ENCODE results near the gene ZFYVE21.

The ZFYVE21 gene

GRCh38 chr14:103726474-103726873 lies 10.9 kb downstream of the ZFYVE21 start:
- DNase-seq, result no peak

GRCh38 chr14:103727313-103727980 lies 11.8 kb downstream of the ZFYVE21 start:
- DNase-seq, result no peak

GRCh38 chr14:103728141-103728540 lies 12.5 kb downstream of the ZFYVE21 start:
- DNase-seq, result no peak

GRCh38 chr14:103728721-103729120 lies 13.1 kb downstream of the ZFYVE21 start:
- peak; percentile 77 for DNase-seq

GRCh38 chr14:103729496-103730448 lies 14.2 kb downstream of the ZFYVE21 start:
- DNase-seq, result no peak

- DNase-seq, result no peak
Measured at GRCh38 chr14:103730490-103731035, 15.0 kb downstream of the ZFYVE21 start.

GRCh38 chr14:103731481-103731880 lies 15.9 kb downstream of the ZFYVE21 start:
- DNase-seq, result no peak

GRCh38 chr14:103731916-103732867 lies 16.6 kb downstream of the ZFYVE21 start:
- no peak for DNase-seq

GRCh38 chr14:103732868-103733620 lies 17.4 kb downstream of the ZFYVE21 start:
- no peak for DNase-seq

GRCh38 chr14:103733651-103734050 lies 18.0 kb downstream of the ZFYVE21 start:
- no peak for DNase-seq

GRCh38 chr14:103734081-103734888 lies 18.7 kb downstream of the ZFYVE21 start:
- no peak for DNase-seq

GRCh38 chr14:103735022-103735421 lies 19.4 kb downstream of the ZFYVE21 start:
- DNase-seq, result no peak

GRCh38 chr14:103735439-103735814 lies 19.8 kb downstream of the ZFYVE21 start:
- DNase-seq, result no peak

GRCh38 chr14:103735815-103736545 lies 20.4 kb downstream of the ZFYVE21 start:
- no peak for DNase-seq

GRCh38 chr14:103736546-103737431 lies 21.2 kb downstream of the ZFYVE21 start:
- no peak for DNase-seq

- DNase-seq, result no peak
Measured at GRCh38 chr14:103737432-103738045, 21.9 kb downstream of the ZFYVE21 start.

- DNase-seq, result no peak
Measured at GRCh38 chr14:103738166-103738565, 22.6 kb downstream of the ZFYVE21 start.

- no peak for DNase-seq
Measured at GRCh38 chr14:103738701-103739451, 23.3 kb downstream of the ZFYVE21 start.

Data from DMS79 treated with DMSO at 0.1 percent for 48 hours (cell line).